ENCODE measurements around the gene ZMYND19.
A peak's percentile ranks its signal among the peaks of the same experiment; 100 is the strongest.
"Not testable (repeated sequence)": the region's sequence is repeated elsewhere in the genome, so short reads cannot be mapped to it uniquely, and the experiment has no call there.

Gene ZMYND19

GRCh38 chr9:137581361-137582285 lies 8.7 kb downstream of the ZMYND19 start:
- H3K27me3 ChIP-seq (ENCODE audit: control insufficient read depth, insufficient read depth, low read length) = no peaks in the 10 kb centered on the region
- H3K9me3 ChIP-seq (ENCODE audit: control insufficient read depth, insufficient read depth, low read length) = no peaks in the 10 kb centered on the region
- H3K36me3 ChIP-seq (ENCODE audit: control insufficient read depth, insufficient read depth, low read length) = peaks cover 46% of the 10 kb centered on the region
- H3K9ac ChIP-seq (ENCODE audit: low read depth, low read length) = peak overlapping the region; percentile 37
- H3K4me1 ChIP-seq (ENCODE audit: control insufficient read depth, insufficient read depth, low read length) = peaks cover 2% of the 10 kb centered on the region
- H3K4me3 ChIP-seq (ENCODE audit: low read depth, low read length) = no peak overlapping the region

GRCh38 chr9:137580954-137581322 lies 9.4 kb downstream of the ZMYND19 start:
- Histone ChIP-seq H3K9ac (ENCODE audit: low read depth, low read length) (peak overlapping the region; percentile 37), H3K27me3 (ENCODE audit: control insufficient read depth, insufficient read depth, low read length) (no peaks in the 10 kb centered on the region), H3K9me3 (ENCODE audit: control insufficient read depth, insufficient read depth, low read length) (no peaks in the 10 kb centered on the region), H3K4me3 (ENCODE audit: low read depth, low read length) (no peak overlapping the region), H3K4me1 (ENCODE audit: control insufficient read depth, insufficient read depth, low read length) (peaks cover 2% of the 10 kb centered on the region), H3K36me3 (ENCODE audit: control insufficient read depth, insufficient read depth, low read length) (peaks cover 43% of the 10 kb centered on the region)

- no peaks in the 10 kb centered on the region for H3K9me3 ChIP-seq (ENCODE audit: control insufficient read depth, insufficient read depth, low read length)
- peaks cover 45% of the 10 kb centered on the region for H3K36me3 ChIP-seq (ENCODE audit: control insufficient read depth, insufficient read depth, low read length)
- no peak overlapping the region for H3K9ac ChIP-seq (ENCODE audit: low read depth, low read length)
- no peak overlapping the region for H3K4me3 ChIP-seq (ENCODE audit: low read depth, low read length)
- H3K27me3 ChIP-seq (ENCODE audit: control insufficient read depth, insufficient read depth, low read length) = no peaks in the 10 kb centered on the region
- peaks cover 2% of the 10 kb centered on the region for H3K4me1 ChIP-seq (ENCODE audit: control insufficient read depth, insufficient read depth, low read length)
Observed at GRCh38 chr9:137580209-137580953, 9.9 kb downstream of the ZMYND19 start.

GRCh38 chr9:137579259-137579604 lies 11.1 kb downstream of the ZMYND19 start:
- H3K9me3 ChIP-seq (ENCODE audit: control insufficient read depth, insufficient read depth, low read length) = no peaks in the 10 kb centered on the region
- H3K36me3 ChIP-seq (ENCODE audit: control insufficient read depth, insufficient read depth, low read length) = peaks cover 49% of the 10 kb centered on the region
- no peak overlapping the region for H3K9ac ChIP-seq (ENCODE audit: low read depth, low read length)
- H3K4me1 ChIP-seq (ENCODE audit: control insufficient read depth, insufficient read depth, low read length) = peaks cover 2% of the 10 kb centered on the region
- peak overlapping the region; percentile 49 for H3K4me3 ChIP-seq (ENCODE audit: low read depth, low read length)
- no peaks in the 10 kb centered on the region for H3K27me3 ChIP-seq (ENCODE audit: control insufficient read depth, insufficient read depth, low read length)

GRCh38 chr9:137578518-137579258 lies 11.6 kb downstream of the ZMYND19 start, which contains the start of gene DPH7:
Gene DPH7, minus strand, starts transcription at chr9:137578925. Its CDS starts 148 bp downstream, at chr9:137578777.
- no peaks in the 10 kb centered on the region for H3K27me3 ChIP-seq (ENCODE audit: control insufficient read depth, insufficient read depth, low read length)
- H3K9ac ChIP-seq (ENCODE audit: low read depth, low read length) = peak within 1 kb of the TSS; percentile 79
- H3K4me1 ChIP-seq (ENCODE audit: control insufficient read depth, insufficient read depth, low read length) = peaks cover 2% of the 10 kb centered on the region
- peaks cover 48% of the 10 kb centered on the region for H3K36me3 ChIP-seq (ENCODE audit: control insufficient read depth, insufficient read depth, low read length)
- H3K4me3 ChIP-seq (ENCODE audit: low read depth, low read length) = peak within 1 kb of the TSS; percentile 85
- H3K9me3 ChIP-seq (ENCODE audit: control insufficient read depth, insufficient read depth, low read length) = no peaks in the 10 kb centered on the region

GRCh38 chr9:137575716-137576411 lies 14.4 kb downstream of the ZMYND19 start:
- H3K4me3 ChIP-seq (ENCODE audit: low read depth, low read length) = no peak overlapping the region
- no peaks in the 10 kb centered on the region for H3K9me3 ChIP-seq (ENCODE audit: control insufficient read depth, insufficient read depth, low read length)
- H3K27me3 ChIP-seq (ENCODE audit: control insufficient read depth, insufficient read depth, low read length) = no peaks in the 10 kb centered on the region
- H3K4me1 ChIP-seq (ENCODE audit: control insufficient read depth, insufficient read depth, low read length) = peaks cover 2% of the 10 kb centered on the region
- peaks cover 36% of the 10 kb centered on the region for H3K36me3 ChIP-seq (ENCODE audit: control insufficient read depth, insufficient read depth, low read length)
- H3K9ac ChIP-seq (ENCODE audit: low read depth, low read length) = no peak overlapping the region

GRCh38 chr9:137575364-137575715 lies 15.0 kb downstream of the ZMYND19 start:
- Histone ChIP-seq H3K36me3 (ENCODE audit: control insufficient read depth, insufficient read depth, low read length) (peaks cover 32% of the 10 kb centered on the region), H3K9me3 (ENCODE audit: control insufficient read depth, insufficient read depth, low read length) (no peaks in the 10 kb centered on the region), H3K4me1 (ENCODE audit: control insufficient read depth, insufficient read depth, low read length) (no peaks in the 10 kb centered on the region), H3K9ac (ENCODE audit: low read depth, low read length) (no peak overlapping the region), H3K27me3 (ENCODE audit: control insufficient read depth, insufficient read depth, low read length) (no peaks in the 10 kb centered on the region), H3K4me3 (ENCODE audit: low read depth, low read length) (no peak overlapping the region)

GRCh38 chr9:137574192-137574591 lies 16.1 kb downstream of the ZMYND19 start:
- Histone ChIP-seq H3K4me1 (ENCODE audit: control insufficient read depth, insufficient read depth, low read length) (no peaks in the 10 kb centered on the region), H3K27me3 (ENCODE audit: control insufficient read depth, insufficient read depth, low read length) (no peaks in the 10 kb centered on the region), H3K36me3 (ENCODE audit: control insufficient read depth, insufficient read depth, low read length) (peaks cover 32% of the 10 kb centered on the region), H3K4me3 (ENCODE audit: low read depth, low read length) (no peak overlapping the region), H3K9me3 (ENCODE audit: control insufficient read depth, insufficient read depth, low read length) (no peaks in the 10 kb centered on the region), H3K9ac (ENCODE audit: low read depth, low read length) (no peak overlapping the region)

- Histone ChIP-seq H3K4me1 (ENCODE audit: control insufficient read depth, insufficient read depth, low read length) (no peaks in the 10 kb centered on the region), H3K4me3 (ENCODE audit: low read depth, low read length) (no peak overlapping the region), H3K27me3 (ENCODE audit: control insufficient read depth, insufficient read depth, low read length) (no peaks in the 10 kb centered on the region), H3K9me3 (ENCODE audit: control insufficient read depth, insufficient read depth, low read length) (no peaks in the 10 kb centered on the region), H3K9ac (ENCODE audit: low read depth, low read length) (no peak overlapping the region), H3K36me3 (ENCODE audit: control insufficient read depth, insufficient read depth, low read length) (peaks cover 30% of the 10 kb centered on the region)
Observed at GRCh38 chr9:137570566-137570965, 19.7 kb downstream of the ZMYND19 start.

- no peaks in the 10 kb centered on the region for H3K4me1 ChIP-seq (ENCODE audit: control insufficient read depth, insufficient read depth, low read length)
- no peaks in the 10 kb centered on the region for H3K9me3 ChIP-seq (ENCODE audit: control insufficient read depth, insufficient read depth, low read length)
- H3K4me3 ChIP-seq (ENCODE audit: low read depth, low read length) = no peak overlapping the region
- no peak overlapping the region for H3K9ac ChIP-seq (ENCODE audit: low read depth, low read length)
- H3K36me3 ChIP-seq (ENCODE audit: control insufficient read depth, insufficient read depth, low read length) = peaks cover 26% of the 10 kb centered on the region
- no peaks in the 10 kb centered on the region for H3K27me3 ChIP-seq (ENCODE audit: control insufficient read depth, insufficient read depth, low read length)
Observed at GRCh38 chr9:137569609-137570203, 20.6 kb downstream of the ZMYND19 start.

- not testable (repeated sequence) for H3K9me3 ChIP-seq (ENCODE audit: control insufficient read depth, insufficient read depth, low read length); H3K4me1 ChIP-seq (ENCODE audit: control insufficient read depth, insufficient read depth, low read length); H3K9ac ChIP-seq (ENCODE audit: low read depth, low read length); H3K4me3 ChIP-seq (ENCODE audit: low read depth, low read length); H3K27me3 ChIP-seq (ENCODE audit: control insufficient read depth, insufficient read depth, low read length)
- peaks cover 32% of the 10 kb centered on the region for H3K36me3 ChIP-seq (ENCODE audit: control insufficient read depth, insufficient read depth, low read length)
Observed at GRCh38 chr9:137568445-137568844, 21.9 kb downstream of the ZMYND19 start.

All from iPS-15b (cell line).